ENCODE results near the gene LTV1.
"Not testable (repeated sequence)": the region's sequence is repeated elsewhere in the genome, so short reads cannot be mapped to it uniquely, and the experiment has no call there.

The LTV1 gene

DNA sequence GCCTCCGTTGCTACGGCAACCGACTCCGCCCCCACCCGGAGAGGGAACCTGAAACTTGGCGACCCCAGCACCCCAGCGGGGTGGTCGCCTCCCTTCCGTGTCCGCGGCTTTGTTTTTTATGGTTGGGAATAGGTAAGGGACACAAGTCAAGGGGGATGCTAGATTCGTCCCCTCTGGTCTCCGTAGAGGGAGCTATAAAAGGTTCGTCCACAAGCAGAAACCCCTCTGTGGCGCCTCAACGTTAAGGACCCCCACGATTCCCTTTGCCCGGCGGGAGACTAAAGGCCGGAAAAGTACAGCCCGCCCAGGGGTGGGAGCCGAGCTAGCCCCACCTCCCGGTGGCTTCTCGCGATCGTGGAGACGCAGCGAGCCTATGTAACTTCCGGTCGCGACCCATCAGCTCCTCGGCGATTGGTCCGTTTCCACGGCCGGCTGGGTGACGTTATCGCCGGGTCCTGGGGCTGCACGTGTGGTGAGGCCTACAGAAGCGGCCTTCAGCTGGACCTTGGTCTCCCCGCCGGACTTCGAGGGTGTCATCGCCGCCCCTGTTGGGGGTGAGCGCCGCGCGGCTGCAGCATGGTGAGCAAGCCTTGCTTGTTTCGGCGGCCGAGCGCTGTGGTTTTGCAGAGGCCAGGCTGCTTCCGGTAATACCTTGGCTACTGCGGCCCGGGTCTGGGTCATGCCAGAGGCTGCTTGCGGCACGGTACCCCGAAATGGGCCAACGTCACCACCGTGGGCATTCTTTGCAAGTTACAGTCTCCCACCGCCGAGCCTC is at the start of gene LTV1:
Gene LTV1 (plus strand): TSS at position 437 of the 775 bp plus-strand sequence. CDS start 140 bp downstream, at position 577.
- peak; percentile 86 for DNase-seq (ENCODE audit: low spot score)
- peak; percentile 68 for FAIRE-seq

- DNase-seq (ENCODE audit: low spot score); FAIRE-seq: not testable (repeated sequence)
Observed at GRCh38 chr6:143796551-143796950, 46.6 kb upstream of the LTV1 start.

DNA sequence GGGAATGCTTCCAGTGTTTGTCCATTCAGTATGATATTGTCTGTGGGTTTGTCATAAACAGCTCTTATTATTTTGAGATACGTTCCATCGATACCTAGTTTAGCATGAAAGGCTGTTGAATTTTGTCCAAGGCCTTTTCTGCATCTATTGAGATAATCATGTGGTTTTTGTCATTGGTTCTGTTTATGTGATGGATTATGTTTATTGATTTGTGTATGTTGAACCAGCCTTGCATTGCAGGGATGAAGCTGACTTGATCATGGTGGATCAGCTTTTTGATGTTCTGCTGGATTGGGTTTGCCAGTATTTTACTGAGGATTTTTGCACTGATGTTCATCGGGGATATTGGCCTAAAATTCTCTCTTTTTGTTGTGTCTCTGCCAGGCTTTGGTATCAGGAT is 44.7 kb upstream of the LTV1 start:
- not testable (repeated sequence) for FAIRE-seq; DNase-seq (ENCODE audit: low spot score)

GRCh38 chr6:143802833-143803565 is 40.1 kb upstream of the LTV1 start:
- FAIRE-seq (no peak), DNase-seq (ENCODE audit: low spot score) (no peak)

DNA sequence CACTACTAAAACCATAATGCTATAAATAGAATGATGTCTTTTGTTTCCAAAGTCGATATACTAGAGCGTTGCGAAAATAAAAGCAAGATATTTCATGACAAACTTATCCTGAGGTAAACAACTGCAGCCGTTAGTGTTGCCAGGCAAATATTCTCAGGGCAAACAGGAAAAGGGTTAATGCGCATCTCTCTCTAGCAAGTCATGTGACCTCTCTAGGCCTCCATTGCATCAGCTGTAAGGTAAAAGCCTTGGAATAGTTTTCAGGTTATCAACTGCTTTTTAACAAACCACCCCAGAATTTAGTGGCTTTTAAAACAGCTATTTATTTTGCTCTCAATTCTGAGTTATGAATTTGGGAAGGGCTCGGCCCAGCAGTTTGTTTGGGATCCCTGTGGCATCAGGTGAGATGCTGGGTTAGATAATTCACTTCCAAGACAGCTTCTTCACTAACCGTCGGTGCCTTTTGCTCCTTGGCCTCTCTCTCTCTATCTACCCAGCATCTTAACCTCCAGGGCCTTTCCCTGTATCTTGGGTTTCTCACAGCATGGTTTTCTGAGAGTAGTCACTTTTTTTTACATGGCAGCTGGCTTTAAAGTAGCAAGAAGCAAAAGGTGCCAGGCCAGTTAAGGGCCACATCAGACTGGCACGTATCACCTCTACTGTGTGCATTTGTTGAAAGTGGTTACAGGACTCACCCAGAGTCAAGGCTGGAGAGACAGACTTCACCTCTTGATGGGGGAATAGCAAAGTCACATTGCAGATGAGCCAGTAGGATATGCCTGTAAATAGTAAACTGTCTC is 39.2 kb upstream of the LTV1 start:
- FAIRE-seq (no peak), DNase-seq (ENCODE audit: low spot score) (no peak)

- no peak for DNase-seq (ENCODE audit: low spot score)
- FAIRE-seq: no peak
Observed at GRCh38 chr6:143804835-143805239, 38.3 kb upstream of the LTV1 start.

GRCh38 chr6:143806282-143807102 is 36.6 kb upstream of the LTV1 start:
- DNase-seq (ENCODE audit: low spot score) (peak; percentile 38), FAIRE-seq (peak; percentile 73)

GRCh38 chr6:143807103-143807772 is 35.9 kb upstream of the LTV1 start:
- no peak for FAIRE-seq
- DNase-seq (ENCODE audit: low spot score): no peak

GRCh38 chr6:143810745-143811144 is 32.4 kb upstream of the LTV1 start:
- FAIRE-seq: no peak
- DNase-seq (ENCODE audit: low spot score): no peak

DNA sequence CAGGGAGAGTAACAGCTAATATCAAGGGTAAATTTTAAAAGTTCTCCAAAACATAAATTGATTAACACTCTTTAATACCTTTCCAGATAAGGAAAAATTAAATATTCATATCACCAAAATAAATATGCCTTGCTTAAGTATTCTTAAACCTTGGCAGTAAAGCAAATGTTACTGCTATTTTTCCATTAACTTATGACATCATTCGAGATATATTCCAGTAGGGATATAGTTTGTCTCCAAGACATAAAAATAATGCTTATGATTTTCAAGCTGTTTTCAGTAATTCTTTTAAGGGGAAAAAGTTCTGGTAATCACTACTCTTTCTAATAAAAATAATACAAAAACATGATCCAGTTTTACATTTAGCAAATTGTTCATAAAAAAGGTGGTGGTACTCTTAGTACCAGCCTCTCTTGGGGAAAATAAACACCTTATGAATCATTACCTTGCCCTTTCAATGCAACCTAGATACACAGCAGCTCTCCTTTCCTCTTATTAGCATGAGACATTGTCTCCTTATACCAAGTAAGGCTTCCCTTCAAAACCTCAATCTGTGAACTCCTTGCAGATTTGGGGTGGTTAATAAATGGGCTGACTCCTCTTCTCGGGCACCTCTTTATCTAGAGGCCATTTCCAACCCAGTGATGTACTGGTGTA is 31.5 kb upstream of the LTV1 start:
- no peak for FAIRE-seq
- DNase-seq (ENCODE audit: low spot score): no peak

DNA sequence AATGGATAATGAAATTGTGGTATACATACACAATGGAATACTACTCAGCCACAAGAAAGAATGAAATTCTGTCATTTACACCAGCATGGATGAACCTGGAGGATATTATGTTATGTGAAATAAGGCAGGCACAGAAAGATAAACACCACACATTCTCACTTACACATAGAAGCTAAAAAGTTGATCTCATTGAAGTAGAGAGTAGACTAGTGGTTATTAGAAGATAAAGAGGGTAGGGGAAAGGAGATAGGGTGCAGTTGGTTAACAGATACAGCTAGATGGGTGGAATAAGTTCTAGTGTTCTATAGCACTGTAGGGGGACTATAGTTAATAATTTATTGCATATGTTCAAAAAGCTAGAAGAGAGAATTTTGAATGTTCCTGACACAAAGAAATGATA is 25.5 kb upstream of the LTV1 start:
- no peak for FAIRE-seq

DNA sequence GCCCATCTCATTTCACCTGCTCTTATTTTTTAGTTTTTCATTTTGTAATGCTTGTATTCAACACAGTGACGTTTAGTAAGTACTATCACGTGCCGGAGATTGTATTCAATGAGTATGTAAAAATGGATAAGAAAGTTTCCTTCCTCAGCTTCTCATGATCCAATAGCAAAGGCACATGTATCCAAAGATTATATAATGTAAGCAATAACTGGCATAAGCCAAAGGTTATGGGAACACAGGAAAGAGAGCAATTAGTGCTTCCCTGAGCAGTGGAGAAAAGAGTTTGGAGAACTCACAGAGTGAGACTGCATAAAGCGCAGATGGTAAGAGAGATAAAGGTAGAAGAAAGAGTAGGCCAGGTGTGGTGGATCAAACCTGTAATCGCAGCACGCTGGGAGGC is 21.8 kb upstream of the LTV1 start:
- FAIRE-seq: no peak

More for the DNA sequence above, 25.5 kb upstream of the LTV1 start:
- DNase-seq (ENCODE audit: low spot score): no peak

DNA sequence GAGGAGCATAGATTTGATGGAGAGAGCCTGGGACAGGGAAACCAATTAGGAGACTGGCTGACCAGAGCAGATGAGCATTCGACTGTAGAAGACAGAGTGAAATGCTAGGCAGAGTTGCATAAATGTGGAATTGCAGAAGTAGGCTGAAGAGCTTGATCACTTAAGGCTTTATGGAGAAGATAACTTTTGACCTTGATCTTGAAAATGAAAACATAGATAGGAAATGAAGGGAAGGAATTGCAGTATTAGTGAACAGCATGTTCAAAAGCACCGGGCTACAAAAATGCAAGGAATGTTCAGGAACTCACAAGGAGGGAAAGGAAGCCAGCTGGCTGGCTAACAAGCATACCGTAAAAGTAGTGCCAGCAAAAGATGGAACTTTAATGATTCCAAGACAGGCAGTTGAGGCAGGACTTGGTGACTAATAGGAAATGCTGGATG is 20.5 kb upstream of the LTV1 start:
- FAIRE-seq (no peak), DNase-seq (ENCODE audit: low spot score) (no peak)

More for the DNA sequence above, 21.8 kb upstream of the LTV1 start:
- no peak for DNase-seq (ENCODE audit: low spot score)

GRCh38 chr6:143823548-143823947 is 19.6 kb upstream of the LTV1 start:
- no peak for FAIRE-seq
- DNase-seq (ENCODE audit: low spot score): no peak

DNA sequence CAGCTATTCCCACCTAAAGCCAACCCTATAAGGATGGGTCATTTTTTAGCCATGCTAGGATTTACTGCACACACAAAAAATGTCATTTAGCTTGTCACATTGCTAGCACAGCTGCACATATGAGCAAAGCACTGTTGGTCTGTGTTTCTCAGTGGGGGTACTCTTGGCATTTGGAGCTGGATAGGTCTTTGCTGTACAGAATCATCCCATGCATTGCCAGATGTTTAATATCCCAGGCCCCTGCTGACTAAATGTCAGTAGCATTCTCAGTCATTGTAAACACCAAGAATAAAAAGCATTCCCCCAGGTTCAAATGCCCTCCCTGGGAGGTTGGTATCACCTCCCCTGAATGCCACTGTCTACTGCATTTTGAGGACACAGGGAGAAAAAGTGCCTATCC is 14.6 kb upstream of the LTV1 start:
- no peak for FAIRE-seq
- no peak for DNase-seq (ENCODE audit: low spot score)

GRCh38 chr6:143836150-143836549 is 7.0 kb upstream of the LTV1 start:
- FAIRE-seq (no peak), DNase-seq (ENCODE audit: low spot score) (no peak)

DNA sequence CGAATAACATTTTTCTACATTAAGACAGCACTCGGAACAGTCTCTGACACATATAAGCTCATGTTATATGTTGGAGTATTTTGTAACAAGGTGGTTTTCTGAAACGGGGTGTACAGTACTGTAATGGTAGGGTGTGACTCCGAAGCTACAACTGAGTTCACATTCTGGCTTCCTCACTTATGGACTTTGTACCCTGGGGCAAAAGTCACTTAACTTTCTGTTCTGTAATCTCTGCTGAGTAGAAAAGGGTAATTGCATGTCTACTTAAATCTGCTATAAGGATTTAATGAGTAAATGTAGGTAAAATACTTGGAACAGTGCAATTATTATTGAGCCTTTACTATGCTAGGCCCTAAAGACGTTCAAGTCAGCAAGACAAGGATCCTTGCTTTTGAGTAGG is 4.7 kb upstream of the LTV1 start:
- DNase-seq (ENCODE audit: low spot score): no peak
- no peak for FAIRE-seq

DNA sequence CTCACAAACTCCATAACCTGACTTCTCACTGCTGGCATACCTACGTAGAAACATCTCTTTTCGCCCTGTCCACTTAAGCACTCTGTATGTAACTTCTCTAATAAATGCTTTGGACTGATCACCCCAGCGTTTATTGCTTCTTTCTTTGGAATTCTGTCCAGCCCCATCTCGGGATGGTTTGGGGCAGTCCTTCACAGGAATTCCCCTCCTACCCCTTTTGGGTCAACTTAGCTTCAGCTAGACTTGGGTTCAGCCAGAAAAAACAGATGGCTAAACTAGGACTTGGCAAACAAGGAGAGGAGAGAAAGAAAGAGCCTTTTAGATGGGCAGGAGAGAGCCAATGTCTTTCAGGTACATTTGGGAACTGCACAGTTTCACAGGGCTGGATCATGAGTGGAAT is 3.9 kb upstream of the LTV1 start:
- no peak for DNase-seq (ENCODE audit: low spot score)
- no peak for FAIRE-seq

- FAIRE-seq: no peak
- DNase-seq (ENCODE audit: low spot score): no peak
Observed at GRCh38 chr6:143840595-143841265, 2.4 kb upstream of the LTV1 start.

Data from RCC 7860 (cell line).